Measurements from ENCODE around the gene HELB. TPM values are rescaled to one million over a fixed set of nuclear protein-coding genes. Genes with fewer than 3 reads are reported as not detected.

Gene HELB
- total RNA-seq, 1 experiment from 2014 or later, result 2.1 TPM

DNA sequence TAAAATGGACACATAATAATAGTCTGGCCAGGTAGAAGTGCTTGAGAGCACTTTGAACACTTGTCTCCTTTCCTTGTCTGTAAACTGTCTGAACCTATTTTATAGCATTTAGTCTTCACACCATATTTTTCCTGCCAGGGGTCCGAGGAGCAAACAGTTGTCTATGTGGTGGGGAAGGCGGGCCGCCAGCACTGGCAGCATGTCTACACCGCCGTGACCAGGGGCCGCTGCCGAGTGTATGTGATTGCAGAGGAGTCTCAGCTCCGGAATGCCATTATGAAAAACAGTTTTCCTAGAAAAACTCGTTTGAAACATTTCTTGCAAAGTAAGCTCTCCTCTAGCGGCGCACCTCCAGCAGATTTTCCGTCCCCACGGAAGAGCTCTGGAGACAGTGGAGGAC, 28.7 kb downstream of the HELB start:
- no peak overlapping the region for H2AFZ ChIP-seq (ENCODE audit: low read length)
- DNase-seq (no peak), ATAC-seq (no peak)
- BruUV-seq (replicated peaks), result no TSS peak
- TF ChIP-seq EZH2 (IDR thresholded peaks at IDR 0.05; ENCODE audit: low read length, unreplicated experiment) (no peak), EZH2phosphoT487 (IDR thresholded peaks at IDR 0.05; ENCODE audit: borderline replicate concordance, low read length) (no peak)
- TF ChIP-seq, protein P1, sequence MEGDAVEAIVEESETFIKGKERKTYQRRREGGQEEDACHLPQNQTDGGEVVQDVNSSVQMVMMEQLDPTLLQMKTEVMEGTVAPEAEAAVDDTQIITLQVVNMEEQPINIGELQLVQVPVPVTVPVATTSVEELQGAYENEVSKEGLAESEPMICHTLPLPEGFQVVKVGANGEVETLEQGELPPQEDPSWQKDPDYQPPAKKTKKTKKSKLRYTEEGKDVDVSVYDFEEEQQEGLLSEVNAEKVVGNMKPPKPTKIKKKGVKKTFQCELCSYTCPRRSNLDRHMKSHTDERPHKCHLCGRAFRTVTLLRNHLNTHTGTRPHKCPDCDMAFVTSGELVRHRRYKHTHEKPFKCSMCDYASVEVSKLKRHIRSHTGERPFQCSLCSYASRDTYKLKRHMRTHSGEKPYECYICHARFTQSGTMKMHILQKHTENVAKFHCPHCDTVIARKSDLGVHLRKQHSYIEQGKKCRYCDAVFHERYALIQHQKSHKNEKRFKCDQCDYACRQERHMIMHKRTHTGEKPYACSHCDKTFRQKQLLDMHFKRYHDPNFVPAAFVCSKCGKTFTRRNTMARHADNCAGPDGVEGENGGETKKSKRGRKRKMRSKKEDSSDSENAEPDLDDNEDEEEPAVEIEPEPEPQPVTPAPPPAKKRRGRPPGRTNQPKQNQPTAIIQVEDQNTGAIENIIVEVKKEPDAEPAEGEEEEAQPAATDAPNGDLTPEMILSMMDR (conservative IDR thresholded peaks at IDR 0.05; ENCODE audit: low read depth, low read length), result no peak
- H3K4me2 ChIP-seq (ENCODE audit: low read length), result no peak overlapping the region
- intact Hi-C loops (cut with micrococcal nuclease), result no loop called here
- H3K79me2 ChIP-seq (ENCODE audit: low read length), result no peaks in the 10 kb centered on the region
- H3K9me3 ChIP-seq (ENCODE audit: low read length), result no peaks in the 10 kb centered on the region
- no peak overlapping the region for H3K9ac ChIP-seq (ENCODE audit: low read length)
- POLR2A ChIA-PET (ENCODE audit: unreplicated experiment), result no interaction called here
- H4K20me1 ChIP-seq (ENCODE audit: low read length), result no peaks in the 10 kb centered on the region
- CTCF ChIA-PET, result no interaction called here
- no peak overlapping the region for H3K27ac ChIP-seq (ENCODE audit: low read length)
- no peaks in the 10 kb centered on the region for H3K36me3 ChIP-seq (ENCODE audit: low read depth, low read length)
- no peaks in the 10 kb centered on the region for H3K27me3 ChIP-seq (ENCODE audit: low read length)
- no peaks in the 10 kb centered on the region for H3K9me2 ChIP-seq (replicated peaks; ENCODE audit: low read length)
- no peaks in the 10 kb centered on the region for H3F3A ChIP-seq (ENCODE audit: low read length, unreplicated experiment)
- no peak overlapping the region for H3K4me3 ChIP-seq (ENCODE audit: low read length)
- no peaks in the 10 kb centered on the region for H3K4me1 ChIP-seq (ENCODE audit: insufficient read depth, low read length)

DNA sequence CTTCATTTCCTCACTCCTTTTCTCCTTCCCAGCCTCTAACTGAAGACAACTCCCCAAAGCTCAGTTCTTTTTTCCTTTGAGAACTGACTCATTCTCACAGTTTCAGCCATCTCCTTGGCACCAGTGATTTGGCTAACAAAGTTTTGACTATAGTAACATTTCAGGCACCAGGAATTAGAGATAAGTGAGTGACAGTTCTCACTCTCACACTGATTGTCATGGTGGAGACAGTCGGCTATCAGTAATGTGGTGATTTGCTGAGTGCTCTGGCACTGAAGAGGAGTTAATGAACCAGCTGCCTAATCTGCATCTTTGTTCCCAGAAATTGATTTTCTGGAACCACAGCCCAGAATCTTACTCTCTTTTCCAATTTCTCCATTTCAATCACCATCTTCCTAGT, 29.5 kb downstream of the HELB start:
- POLR2A ChIA-PET (ENCODE audit: unreplicated experiment), result no interaction called here
- DNase-seq, result no peak

DNA sequence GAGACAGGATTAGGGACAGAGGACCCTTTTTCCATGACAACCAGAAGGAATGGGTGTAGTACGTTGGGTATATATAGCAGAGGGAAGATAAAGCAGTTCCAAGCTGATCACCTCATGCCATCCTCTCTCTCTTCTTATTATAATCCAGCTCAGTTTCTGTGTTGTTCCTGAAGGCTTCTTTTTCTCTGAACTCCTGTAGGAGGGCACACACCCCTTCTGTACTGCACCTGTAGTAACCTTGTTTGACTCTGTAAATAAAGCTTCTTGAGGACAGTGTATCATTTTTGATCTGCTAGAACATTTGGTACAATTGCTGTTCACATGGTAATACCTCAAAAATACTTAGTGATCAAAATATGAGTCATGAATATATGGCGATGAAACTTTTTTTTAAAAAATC, 33.5 kb downstream of the HELB start:
- Histone ChIP-seq H4K20me1 (ENCODE audit: low read length) (no peaks in the 10 kb centered on the region), H2AFZ (ENCODE audit: low read length) (no peak overlapping the region), H3K79me2 (ENCODE audit: low read length) (no peaks in the 10 kb centered on the region), H3K27me3 (ENCODE audit: low read length) (no peaks in the 10 kb centered on the region), H3K4me1 (ENCODE audit: insufficient read depth, low read length) (no peaks in the 10 kb centered on the region), H3K36me3 (ENCODE audit: low read depth, low read length) (no peaks in the 10 kb centered on the region), H3K9ac (ENCODE audit: low read length) (no peak overlapping the region), H3K9me2 (replicated peaks; ENCODE audit: low read length) (no peaks in the 10 kb centered on the region), H3K4me2 (ENCODE audit: low read length) (no peak overlapping the region), H3K9me3 (ENCODE audit: low read length) (no peaks in the 10 kb centered on the region), H3K27ac (ENCODE audit: low read length) (no peak overlapping the region), H3F3A (ENCODE audit: low read length, unreplicated experiment) (no peaks in the 10 kb centered on the region), H3K4me3 (ENCODE audit: low read length) (no peak overlapping the region)
- ATAC-seq, result no peak
- BruUV-seq (replicated peaks), result no TSS peak
- TF ChIP-seq, protein P1 (conservative IDR thresholded peaks at IDR 0.05; ENCODE audit: low read depth, low read length), result no peak
- POLR2A ChIA-PET (ENCODE audit: unreplicated experiment), result no interaction called here
- intact Hi-C loops (cut with micrococcal nuclease), result no loop called here
- no peak for DNase-seq
- CTCF ChIA-PET, result no interaction called here

More for the DNA sequence above, 29.5 kb downstream of the HELB start:
- no peak for TF ChIP-seq EZH2phosphoT487 (IDR thresholded peaks at IDR 0.05; ENCODE audit: borderline replicate concordance, low read length)
- TF ChIP-seq, protein P1 (conservative IDR thresholded peaks at IDR 0.05; ENCODE audit: low read depth, low read length), result no peak
- no peak for TF ChIP-seq EZH2 (IDR thresholded peaks at IDR 0.05; ENCODE audit: low read length, unreplicated experiment)
- Histone ChIP-seq H3K79me2 (ENCODE audit: low read length) (no peaks in the 10 kb centered on the region), H3F3A (ENCODE audit: low read length, unreplicated experiment) (no peaks in the 10 kb centered on the region), H3K27me3 (ENCODE audit: low read length) (no peaks in the 10 kb centered on the region), H4K20me1 (ENCODE audit: low read length) (no peaks in the 10 kb centered on the region), H2AFZ (ENCODE audit: low read length) (no peak overlapping the region), H3K9me2 (replicated peaks; ENCODE audit: low read length) (no peaks in the 10 kb centered on the region), H3K27ac (ENCODE audit: low read length) (no peak overlapping the region), H3K4me3 (ENCODE audit: low read length) (no peak overlapping the region), H3K9ac (ENCODE audit: low read length) (no peak overlapping the region), H3K9me3 (ENCODE audit: low read length) (no peaks in the 10 kb centered on the region), H3K4me1 (ENCODE audit: insufficient read depth, low read length) (no peaks in the 10 kb centered on the region), H3K4me2 (ENCODE audit: low read length) (no peak overlapping the region), H3K36me3 (ENCODE audit: low read depth, low read length) (no peaks in the 10 kb centered on the region)
- intact Hi-C loops (cut with micrococcal nuclease), result no loop called here
- CTCF ChIA-PET, result no interaction called here
- ATAC-seq, result no peak
- no TSS peak for BruUV-seq (replicated peaks)

All from PC-3 (cell line).